HG02943 (cell line): ENCODE measurements around the gene PCARE.

Source experiments
- ATAC-seq: cut with Tn5 transposase; IDR thresholded peaks from one replicate; pipeline ENCODE4 v1.9.1; 2021; ENCODE audit warnings: mild to moderate bottlenecking, low read depth, moderate library complexity; ENCODE audit not compliant: unreplicated experiment

The PCARE gene

DNA sequence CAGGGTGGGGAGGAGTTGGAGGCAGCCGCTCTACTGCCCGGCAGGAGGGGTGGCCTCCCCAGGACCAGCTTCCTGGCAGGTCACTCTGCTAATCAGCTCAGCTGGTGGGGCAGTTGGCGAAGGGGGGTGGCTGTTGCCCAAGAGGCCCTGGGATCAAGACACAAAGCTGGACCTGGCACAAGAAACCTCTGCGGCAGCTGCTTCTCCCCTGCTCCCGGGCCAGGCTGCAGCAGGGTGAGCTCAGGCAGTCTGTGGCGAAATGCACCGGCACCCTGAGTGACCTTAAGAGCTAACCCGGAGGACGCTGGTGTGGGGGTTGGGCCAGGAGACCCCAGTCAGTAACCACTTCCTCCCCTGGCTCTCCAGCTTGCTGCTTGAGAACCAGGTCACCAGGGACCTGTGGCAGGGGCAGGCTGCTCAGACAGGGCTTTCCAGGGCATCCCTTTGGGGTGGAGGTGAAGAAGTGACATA is 62.1 kb downstream of the PCARE start:
- ATAC-seq = no peak
